Kidney epithelial cell (primary cell): Measurements from ENCODE around the gene ZNF219. TPM values are rescaled to one million over a fixed set of nuclear protein-coding genes. Genes with fewer than 3 reads are reported as not detected.
"Not testable (repeated sequence)": the region's sequence is repeated elsewhere in the genome, so short reads cannot be mapped to it uniquely, and the experiment has no call there.

Experiments
- DNase-seq: peaks from one replicate; pipeline ENCODE4 v3.0.0-alpha.2; 2010; ENCODE audit warnings: low read depth
- H3K27me3 ChIP-seq: 2 replicates; pipeline ENCODE4 v1.6.0; 2011; ENCODE audit warnings: low read length; ENCODE audit not compliant: control insufficient read depth, insufficient read depth
- H3K36me3 ChIP-seq: 2 replicates; pipeline ENCODE4 v1.5.1; 2011; ENCODE audit warnings: low read length; ENCODE audit not compliant: control insufficient read depth, insufficient read depth
- H3K4me3 ChIP-seq: 2 replicates; pipeline ENCODE4 v1.5.1; 2011; ENCODE audit warnings: low read depth, mild to moderate bottlenecking, control low read depth, low read length
- CTCF ChIP-seq: IDR thresholded peaks from 2 replicates; pipeline ENCODE4 v1.5.1; 2011; ENCODE audit warnings: mild to moderate bottlenecking, moderate library complexity, low read length, control low read depth, inconsistent platforms; ENCODE audit not compliant: insufficient read depth, poor library complexity, severe bottlenecking
- total RNA-seq: library from RNA; depleted of rRNA; stranded (reverse); fragments of >200 nt; gene quantifications from 2 replicates; pipeline ENCODE4 v1.2.3, GENCODE V29; 2015

The ZNF219 gene
- total RNA-seq, 1 donor from 2014 or later, result 25.5 TPM

GRCh38 chr14:21041676-21042433 lies 56.6 kb downstream of the ZNF219 start, which contains the start of gene RNASE7:
RNASE7 (plus strand) TSS chr14:21042362; CDS start chr14:21042993, 631 bp downstream.
- Histone ChIP-seq H3K36me3 (no peaks in the 10 kb centered on the region), H3K4me3 (no peak within 1 kb of the TSS), H3K27me3 (peaks cover 4% of the 10 kb centered on the region)
- TF ChIP-seq CTCF, result no peak
- DNase-seq, result no peak

GRCh38 chr14:21040941-21041340 lies 57.5 kb downstream of the ZNF219 start:
- DNase-seq, H3K4me3 ChIP-seq, H3K36me3 ChIP-seq: not testable (repeated sequence)

GRCh38 chr14:21040370-21040925 lies 58.0 kb downstream of the ZNF219 start:
- DNase-seq, result no peak
- TF ChIP-seq CTCF, result no peak
- peaks cover 4% of the 10 kb centered on the region for H3K27me3 ChIP-seq
- no peak overlapping the region for H3K4me3 ChIP-seq
- H3K36me3 ChIP-seq, result no peaks in the 10 kb centered on the region

More at GRCh38 chr14:21040941-21041340, 57.5 kb downstream of the ZNF219 start:
- not testable (repeated sequence) for H3K27me3 ChIP-seq

Other genes with a start within 250 kb of the ZNF219 start
- gene RNASE3, start 207.3 kb downstream of the ZNF219 start, total RNA-seq, result not detected in 2 replicates
- not detected in 2 replicates for gene RNASE2, start 143.2 kb downstream of the ZNF219 start, total RNA-seq
- 83.2 and 93.0 TPM in 2 replicates for gene METTL17, start 108.7 kb downstream of the ZNF219 start, total RNA-seq
- gene SLC39A2, start 99.4 kb downstream of the ZNF219 start, total RNA-seq, result 0.25 TPM in 1 of 2 replicates, not detected in the other
- gene NDRG2, start 73.6 kb downstream of the ZNF219 start, total RNA-seq, result 5.2 and 10.5 TPM in 2 replicates
- not detected in 2 replicates for gene TPPP2, start 68.4 kb downstream of the ZNF219 start, total RNA-seq
- gene RNASE13, start 63.8 kb downstream of the ZNF219 start, total RNA-seq, result not detected in 2 replicates
- not detected in 2 replicates for gene RNASE7, start 56.3 kb downstream of the ZNF219 start, total RNA-seq
- gene RNASE8, start 40.8 kb downstream of the ZNF219 start, total RNA-seq, result not detected in 2 replicates
- gene ARHGEF40, start 28.4 kb downstream of the ZNF219 start, total RNA-seq, result 59.4 and 59.7 TPM in 2 replicates
- not detected in 2 replicates for gene TMEM253, start 2.4 kb upstream of the ZNF219 start, total RNA-seq
- not detected in 2 replicates for gene OR5AU1, start 57.4 kb upstream of the ZNF219 start, total RNA-seq
- gene HNRNPC, start 170.8 kb upstream of the ZNF219 start, total RNA-seq, result 723 and 773 TPM in 2 replicates
- gene RPGRIP1, start 181.4 kb upstream of the ZNF219 start, total RNA-seq, result not detected in 2 replicates